GM12872 (cell line): ENCODE data around the gene ZNRF2.

ENCODE experiments used
- TF ChIP-seq, protein P1 (sequence below): IDR thresholded peaks from 3 replicates; pipeline ENCODE4 v1.5.1; 2011; ENCODE audit warnings: low read depth, mild to moderate bottlenecking, low read length, moderate library complexity; ENCODE audit not compliant: insufficient read depth

Gene ZNRF2

GRCh38 chr7:30379741-30380140 is 95.3 kb downstream of the ZNRF2 start:
- TF ChIP-seq, protein P1, sequence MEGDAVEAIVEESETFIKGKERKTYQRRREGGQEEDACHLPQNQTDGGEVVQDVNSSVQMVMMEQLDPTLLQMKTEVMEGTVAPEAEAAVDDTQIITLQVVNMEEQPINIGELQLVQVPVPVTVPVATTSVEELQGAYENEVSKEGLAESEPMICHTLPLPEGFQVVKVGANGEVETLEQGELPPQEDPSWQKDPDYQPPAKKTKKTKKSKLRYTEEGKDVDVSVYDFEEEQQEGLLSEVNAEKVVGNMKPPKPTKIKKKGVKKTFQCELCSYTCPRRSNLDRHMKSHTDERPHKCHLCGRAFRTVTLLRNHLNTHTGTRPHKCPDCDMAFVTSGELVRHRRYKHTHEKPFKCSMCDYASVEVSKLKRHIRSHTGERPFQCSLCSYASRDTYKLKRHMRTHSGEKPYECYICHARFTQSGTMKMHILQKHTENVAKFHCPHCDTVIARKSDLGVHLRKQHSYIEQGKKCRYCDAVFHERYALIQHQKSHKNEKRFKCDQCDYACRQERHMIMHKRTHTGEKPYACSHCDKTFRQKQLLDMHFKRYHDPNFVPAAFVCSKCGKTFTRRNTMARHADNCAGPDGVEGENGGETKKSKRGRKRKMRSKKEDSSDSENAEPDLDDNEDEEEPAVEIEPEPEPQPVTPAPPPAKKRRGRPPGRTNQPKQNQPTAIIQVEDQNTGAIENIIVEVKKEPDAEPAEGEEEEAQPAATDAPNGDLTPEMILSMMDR = no peak

DNA sequence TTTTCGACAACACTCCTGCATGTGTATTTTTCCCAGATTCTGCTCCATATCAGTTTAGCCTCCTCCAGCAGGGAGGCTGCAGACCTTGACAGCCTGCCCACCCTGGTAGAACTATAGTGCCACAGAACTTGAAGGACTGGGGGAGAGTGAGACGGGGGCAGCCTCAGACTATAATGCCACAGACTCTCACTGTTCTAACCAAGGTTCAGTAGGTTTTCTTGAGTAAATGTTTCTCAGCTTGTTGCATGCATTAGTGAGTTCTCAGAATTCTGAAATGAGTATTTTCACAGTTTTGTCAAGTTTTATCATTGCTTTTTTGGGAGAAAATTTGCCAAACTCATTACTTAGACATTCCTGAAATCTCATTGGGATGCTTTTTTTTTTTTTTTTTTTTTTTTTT is 95.9 kb downstream of the ZNRF2 start:
- TF ChIP-seq, protein P1 = no peak

GRCh38 chr7:30382607-30383006 is 98.2 kb downstream of the ZNRF2 start:
- TF ChIP-seq, protein P1 = no peak

DNA sequence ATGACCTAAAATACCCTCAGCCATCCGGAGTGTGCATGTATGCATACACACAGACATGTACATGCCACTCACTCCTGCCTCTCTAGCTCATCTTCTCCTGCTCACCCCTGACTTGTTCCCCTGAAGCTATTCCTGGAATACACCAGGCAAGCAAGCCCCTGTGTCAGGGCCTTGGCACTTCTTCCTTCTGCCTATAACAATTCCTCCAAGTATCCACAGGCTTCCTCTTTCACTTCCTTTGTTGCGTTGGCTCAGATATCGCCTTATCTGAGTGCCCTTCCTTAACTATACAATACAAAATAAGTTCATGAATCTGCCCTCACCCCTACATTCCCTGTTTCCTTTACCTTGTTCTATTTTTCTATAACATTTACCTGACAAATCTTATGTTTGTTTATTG is 105.4 kb downstream of the ZNRF2 start:
- TF ChIP-seq, protein P1 = no peak

- TF ChIP-seq, protein P1 = no peak
Measured at GRCh38 chr7:30390736-30391636, 106.6 kb downstream of the ZNRF2 start.

DNA sequence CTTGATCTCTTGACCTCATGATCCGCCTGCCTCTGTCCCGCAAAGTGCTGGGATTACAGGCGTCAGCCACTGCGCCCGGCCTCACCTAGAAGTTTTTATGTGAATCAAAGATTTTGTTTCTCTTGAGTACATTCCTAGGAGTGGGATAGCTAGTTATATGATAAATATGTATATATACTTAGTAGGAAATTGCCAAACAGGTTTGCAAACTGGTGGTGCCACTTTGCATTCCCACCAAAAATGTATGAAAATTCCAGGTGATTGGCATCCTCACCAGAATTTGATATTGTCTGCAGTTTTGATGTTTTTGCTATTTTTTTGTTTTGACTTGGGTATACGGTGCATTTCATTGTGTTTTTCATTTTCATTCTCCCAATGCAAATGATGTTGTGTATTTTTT is 107.4 kb downstream of the ZNRF2 start:
- TF ChIP-seq, protein P1 = no peak

GRCh38 chr7:30395676-30396075 is 111.3 kb downstream of the ZNRF2 start:
- TF ChIP-seq, protein P1 = no peak
